ENCODE data around the gene SECISBP2. TPM values are rescaled to one million over a fixed set of nuclear protein-coding genes. Genes with fewer than 3 reads are reported as not detected.
A peak's percentile ranks its signal among the peaks of the same experiment; 100 is the strongest.

SECISBP2 gene
- polyA plus RNA-seq, 1 donor (not counting 4 experiments of a cell fraction or from before 2014, with no cell fraction given), result 24.3 TPM

GRCh38 chr9:89305868-89306267, 12.4 kb upstream of the SECISBP2 start:
- no peak for FAIRE-seq
- H3K79me2 ChIP-seq (ENCODE audit: control insufficient read depth, insufficient read depth, low read length), result no peaks in the 10 kb centered on the region
- no peaks in the 10 kb centered on the region for H3K9me1 ChIP-seq (ENCODE audit: control insufficient read depth, extremely low read depth, insufficient read depth, low read length)
- H3K4me1 ChIP-seq (ENCODE audit: control insufficient read depth, extremely low read depth, insufficient read depth, low read length), result peaks cover 4% of the 10 kb centered on the region
- dilution Hi-C loops (cut with MboI; ENCODE audit: extremely low pct_ligation_motif_present, low sequenced_read_pairs), result no loop called here
- no peak overlapping the region for H3K4me2 ChIP-seq (ENCODE audit: control insufficient read depth, extremely low read depth, insufficient read depth, low read depth, low read length)
- TF ChIP-seq CTCF (optimal IDR thresholded peaks at IDR 0.05 in 1 of 3, IDR thresholded peaks at IDR 0.05 in 1 of 3, conservative IDR thresholded peaks at IDR 0.05 in 1 of 3; ENCODE audit: extremely low read depth in 1 of 3, insufficient read depth in 2 of 3, low read length in 3 of 3), result no peak
- no peak for TF ChIP-seq EZH2 (IDR thresholded peaks at IDR 0.05; ENCODE audit: low read length)
- H2AFZ ChIP-seq (ENCODE audit: control insufficient read depth, low read length), result no peak overlapping the region
- H3K9ac ChIP-seq (ENCODE audit: control insufficient read depth, extremely low read depth, insufficient read depth, low read length), result no peak overlapping the region
- DNase-seq (ENCODE audit: low read depth, low spot score), result no peak
- no peaks in the 10 kb centered on the region for H3K27me3 ChIP-seq (ENCODE audit: control insufficient read depth, extremely low read depth, insufficient read depth, low read length)
- H4K20me1 ChIP-seq (ENCODE audit: control insufficient read depth, extremely low read depth, insufficient read depth, low read length), result no peaks in the 10 kb centered on the region
- no peak overlapping the region for H3K4me3 ChIP-seq (ENCODE audit: control insufficient read depth in 2 of 3, extremely low read depth in 1 of 3, insufficient read depth in 2 of 3, low read depth in 1 of 3, low read length in 3 of 3)
- peaks cover 0 to 6% of the 10 kb centered on the region in 2 experiments for H3K36me3 ChIP-seq (ENCODE audit: control insufficient read depth in 2 of 2, extremely low read depth in 1 of 2, insufficient read depth in 2 of 2, low read length in 2 of 2)
- no peaks in the 10 kb centered on the region for H3K9me3 ChIP-seq (ENCODE audit: control insufficient read depth, low read depth, low read length)
- H3K27ac ChIP-seq (ENCODE audit: control insufficient read depth, insufficient read depth, low read length), result no peak overlapping the region

- no peaks in the 10 kb centered on the region for H3K27me3 ChIP-seq (ENCODE audit: control insufficient read depth, extremely low read depth, insufficient read depth, low read length)
- H3K4me1 ChIP-seq (ENCODE audit: control insufficient read depth, extremely low read depth, insufficient read depth, low read length), result peaks cover 13% of the 10 kb centered on the region
- no peaks in the 10 kb centered on the region for H3K9me3 ChIP-seq (ENCODE audit: control insufficient read depth, low read depth, low read length)
- H3K4me2 ChIP-seq (ENCODE audit: control insufficient read depth, extremely low read depth, insufficient read depth, low read depth, low read length), result peak overlapping the region; percentile 78
- no peak for DNase-seq (ENCODE audit: low read depth, low spot score)
- H2AFZ ChIP-seq (ENCODE audit: control insufficient read depth, low read length), result no peak overlapping the region
- H3K9ac ChIP-seq (ENCODE audit: control insufficient read depth, extremely low read depth, insufficient read depth, low read length), result no peak overlapping the region
- H3K36me3 ChIP-seq (ENCODE audit: control insufficient read depth in 2 of 2, extremely low read depth in 1 of 2, insufficient read depth in 2 of 2, low read length in 2 of 2), result peaks cover 0 to 9% of the 10 kb centered on the region in 2 experiments
- no peak for FAIRE-seq
- no peak overlapping the region for H3K4me3 ChIP-seq (ENCODE audit: control insufficient read depth in 2 of 3, extremely low read depth in 1 of 3, insufficient read depth in 2 of 3, low read depth in 1 of 3, low read length in 3 of 3)
- H3K9me1 ChIP-seq (ENCODE audit: control insufficient read depth, extremely low read depth, insufficient read depth, low read length), result no peaks in the 10 kb centered on the region
- TF ChIP-seq EZH2 (IDR thresholded peaks at IDR 0.05; ENCODE audit: low read length), result no peak
- no peak for TF ChIP-seq CTCF (optimal IDR thresholded peaks at IDR 0.05 in 1 of 3, IDR thresholded peaks at IDR 0.05 in 1 of 3, conservative IDR thresholded peaks at IDR 0.05 in 1 of 3; ENCODE audit: extremely low read depth in 1 of 3, insufficient read depth in 2 of 3, low read length in 3 of 3)
- peaks cover 10% of the 10 kb centered on the region for H4K20me1 ChIP-seq (ENCODE audit: control insufficient read depth, extremely low read depth, insufficient read depth, low read length)
- dilution Hi-C loops (cut with MboI; ENCODE audit: extremely low pct_ligation_motif_present, low sequenced_read_pairs), result no loop called here
- H3K79me2 ChIP-seq (ENCODE audit: control insufficient read depth, insufficient read depth, low read length), result peaks cover 32% of the 10 kb centered on the region
- H3K27ac ChIP-seq (ENCODE audit: control insufficient read depth, insufficient read depth, low read length), result peak overlapping the region; percentile 89
Measured at GRCh38 chr9:89309166-89309565, 9.1 kb upstream of the SECISBP2 start.
